Osteoblast (primary cell): ENCODE data around the gene ADTRP. TPM values are rescaled to one million over a fixed set of nuclear protein-coding genes. Genes with fewer than 3 reads are reported as not detected.

ENCODE experiments used
- DNase-seq: peaks from one replicate; pipeline ENCODE4 v3.0.0; 2011; ENCODE audit warnings: low spot score, mixed read lengths; ENCODE audit not compliant: insufficient read length; ENCODE audit errors: missing footprints
- H2AFZ ChIP-seq: 2 replicates; pipeline ENCODE4 v1.6.0; 2011; ENCODE audit warnings: mild to moderate bottlenecking, low read length
- H3K27ac ChIP-seq: 2 replicates; pipeline ENCODE4 v1.5.1; 2011; ENCODE audit warnings: mild to moderate bottlenecking, low read depth, low read length, moderate library complexity
- H3K27me3 ChIP-seq: 2 replicates; pipeline ENCODE4 v1.6.0; 2012; ENCODE audit warnings: mild to moderate bottlenecking, control low read depth, inconsistent platforms, low read length, moderate library complexity; ENCODE audit not compliant: insufficient read depth
- H3K36me3 ChIP-seq: 2 replicates; pipeline ENCODE4 v1.5.1; 2011; ENCODE audit warnings: mild to moderate bottlenecking, low read length, control low read depth, moderate library complexity; ENCODE audit not compliant: insufficient read depth
- H3K4me1 ChIP-seq: 2 replicates; pipeline ENCODE4 v1.5.1; 2011; ENCODE audit warnings: mild to moderate bottlenecking, low read length, control low read depth, moderate library complexity; ENCODE audit not compliant: insufficient read depth
- H3K4me2 ChIP-seq: 2 replicates; pipeline ENCODE4 v1.6.0; 2011; ENCODE audit warnings: mild to moderate bottlenecking, low read length; ENCODE audit not compliant: insufficient read depth
- H3K4me3 ChIP-seq: fragments of 200-600 bp; sonication (generic); 3 replicates; pipeline ENCODE4 v1.5.1; 2012; ENCODE audit warnings: mild to moderate bottlenecking, low read length, inconsistent platforms; ENCODE audit not compliant: insufficient read depth
- H3K79me2 ChIP-seq: 2 replicates; pipeline ENCODE4 v1.6.0; 2012; ENCODE audit warnings: mild to moderate bottlenecking, low read length, control low read depth, inconsistent platforms; ENCODE audit not compliant: insufficient read depth
- H3K9me3 ChIP-seq: 2 replicates; pipeline ENCODE4 v1.5.1; 2011; ENCODE audit warnings: low read depth, low read length, control low read depth
- H4K20me1 ChIP-seq: 2 replicates; pipeline ENCODE4 v1.6.0; 2012; ENCODE audit warnings: mild to moderate bottlenecking, low read length, control low read depth; ENCODE audit not compliant: insufficient read depth
- CTCF ChIP-seq: IDR thresholded peaks from 2 replicates; pipeline ENCODE4 v1.5.1; 2011; ENCODE audit warnings: mild to moderate bottlenecking, low read depth, low read length, moderate library complexity; ENCODE audit errors: extremely low read depth
- total RNA-seq: library from RNA; depleted of rRNA; stranded (reverse); fragments of >200 nt; gene quantifications from 2 replicates; pipeline ENCODE4 v1.2.3, GENCODE V29; 2012

ADTRP gene
- total RNA-seq, 1 donor = 0.72 TPM

DNA sequence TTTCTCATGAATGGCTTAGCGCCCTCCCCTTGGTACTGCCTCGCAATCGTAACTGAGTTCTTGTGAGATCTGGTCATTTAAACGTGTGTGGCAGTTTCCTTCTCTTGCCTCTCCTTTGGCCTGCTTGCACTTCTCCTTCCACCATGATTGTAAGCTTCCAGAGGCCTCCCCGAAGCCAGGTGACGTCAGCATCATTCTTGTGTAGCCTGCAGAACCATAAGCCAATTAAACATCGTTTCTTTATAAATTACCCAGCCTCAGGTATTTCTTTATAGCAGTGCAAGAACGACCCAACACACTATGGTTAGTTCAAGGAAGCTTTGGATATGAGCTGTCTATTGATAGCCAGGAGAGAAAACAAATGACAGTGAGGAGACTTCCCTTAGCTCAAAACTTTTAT, 29.5 kb upstream of the ADTRP start:
- no peak overlapping the region for H3K4me2 ChIP-seq
- no peaks in the 10 kb centered on the region for H3K79me2 ChIP-seq
- DNase-seq = no peak

DNA sequence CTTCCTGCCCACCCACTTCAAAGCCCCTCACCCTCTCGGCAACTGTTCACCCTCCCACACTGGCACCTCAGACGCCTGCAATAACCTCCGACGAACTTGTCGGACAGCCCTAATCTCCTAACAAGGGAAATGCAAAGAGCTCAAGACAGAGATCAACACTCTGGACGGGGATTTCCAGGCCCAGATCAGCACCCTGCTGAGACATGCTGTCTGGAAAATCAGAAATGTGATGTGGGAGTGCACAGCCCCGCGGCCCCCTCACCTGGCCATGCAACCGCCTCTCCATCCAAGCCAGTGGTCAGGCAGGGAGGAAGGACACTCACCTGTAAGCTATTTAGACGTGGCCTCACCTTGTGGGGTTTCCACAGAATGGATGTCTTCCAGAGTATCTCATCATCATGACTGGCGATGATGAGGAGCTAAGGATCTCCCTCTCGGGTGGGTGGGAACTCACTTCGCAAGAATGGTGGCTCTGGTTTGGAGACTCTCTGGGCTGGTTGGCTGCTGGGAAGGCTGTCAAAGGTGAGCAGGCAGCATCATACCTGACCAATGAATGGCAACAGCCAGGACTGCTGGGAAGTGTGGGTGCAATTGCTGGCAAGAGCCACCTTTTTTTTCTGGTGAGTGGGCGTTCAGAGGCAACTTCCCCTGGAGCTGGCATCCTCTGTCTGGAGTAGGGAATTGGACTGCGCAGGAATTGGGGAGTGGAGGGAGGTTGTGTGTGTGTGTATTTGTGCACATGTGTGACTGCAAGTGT, 28.1 kb upstream of the ADTRP start:
- no peak for TF ChIP-seq CTCF
- DNase-seq = peak; percentile 32
- Histone ChIP-seq H3K9me3 (no peaks in the 10 kb centered on the region), H3K4me1 (peaks cover 23% of the 10 kb centered on the region), H3K79me2 (no peaks in the 10 kb centered on the region), H4K20me1 (no peaks in the 10 kb centered on the region), H3K27me3 (no peaks in the 10 kb centered on the region), H3K4me2 (no peak overlapping the region), H3K4me3 (no peak overlapping the region), H3K36me3 (no peaks in the 10 kb centered on the region), H2AFZ (no peak overlapping the region), H3K27ac (no peak overlapping the region)

More for the DNA sequence above, 29.5 kb upstream of the ADTRP start:
- Histone ChIP-seq H3K4me1 (peaks cover 23% of the 10 kb centered on the region), H2AFZ (no peak overlapping the region), H3K27me3 (no peaks in the 10 kb centered on the region), H3K27ac (no peak overlapping the region), H3K36me3 (no peaks in the 10 kb centered on the region), H3K9me3 (no peaks in the 10 kb centered on the region), H4K20me1 (no peaks in the 10 kb centered on the region), H3K4me3 (no peak overlapping the region)
- TF ChIP-seq CTCF = no peak

DNA sequence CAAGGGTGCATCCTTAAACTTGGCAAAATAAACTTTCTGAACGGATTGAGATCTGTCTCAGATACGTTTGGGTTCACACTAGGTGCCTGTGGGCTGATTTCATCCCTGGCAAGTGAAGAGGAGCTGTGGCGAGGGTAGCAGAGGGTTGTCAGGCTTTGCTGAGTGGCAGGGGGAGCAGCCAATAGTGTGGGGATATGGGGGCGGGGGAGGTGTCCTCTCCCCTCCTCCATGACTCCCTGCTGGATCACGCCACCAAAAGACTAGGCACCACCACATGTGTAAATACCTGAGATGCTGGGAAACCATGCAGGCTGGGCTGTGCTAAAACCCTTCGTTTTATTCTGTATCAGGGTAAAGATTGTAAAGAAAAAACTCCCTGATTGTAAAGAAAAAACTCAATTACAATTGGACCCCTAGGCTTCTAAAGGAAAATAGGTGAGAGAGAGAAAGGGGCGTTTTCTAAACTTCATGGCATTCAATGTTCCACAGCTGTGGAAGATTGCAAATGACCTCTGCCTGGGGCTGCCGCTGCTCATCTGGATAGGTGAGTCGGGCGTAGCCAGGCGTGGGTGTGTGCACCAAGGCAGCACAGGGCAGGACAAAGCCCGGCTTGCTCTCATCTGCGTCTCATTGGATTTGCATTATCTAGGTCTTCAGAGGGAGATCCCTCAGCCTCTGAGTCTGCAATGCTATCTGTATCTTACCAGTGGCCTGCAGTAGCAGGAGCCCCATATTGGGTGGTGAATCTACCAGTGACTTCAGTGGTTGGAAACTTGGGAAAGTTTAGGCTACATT, 26.9 kb upstream of the ADTRP start:
- H3K4me2 ChIP-seq = no peak overlapping the region
- no peaks in the 10 kb centered on the region for H3K27me3 ChIP-seq
- no peaks in the 10 kb centered on the region for H4K20me1 ChIP-seq
- no peaks in the 10 kb centered on the region for H3K79me2 ChIP-seq
- no peak overlapping the region for H3K4me3 ChIP-seq
- TF ChIP-seq CTCF = no peak
- H3K9me3 ChIP-seq = no peaks in the 10 kb centered on the region
- H3K36me3 ChIP-seq = no peaks in the 10 kb centered on the region
- DNase-seq = peak; percentile 14
- H3K4me1 ChIP-seq = peaks cover 15% of the 10 kb centered on the region
- no peak overlapping the region for H3K27ac ChIP-seq
- no peak overlapping the region for H2AFZ ChIP-seq

DNA sequence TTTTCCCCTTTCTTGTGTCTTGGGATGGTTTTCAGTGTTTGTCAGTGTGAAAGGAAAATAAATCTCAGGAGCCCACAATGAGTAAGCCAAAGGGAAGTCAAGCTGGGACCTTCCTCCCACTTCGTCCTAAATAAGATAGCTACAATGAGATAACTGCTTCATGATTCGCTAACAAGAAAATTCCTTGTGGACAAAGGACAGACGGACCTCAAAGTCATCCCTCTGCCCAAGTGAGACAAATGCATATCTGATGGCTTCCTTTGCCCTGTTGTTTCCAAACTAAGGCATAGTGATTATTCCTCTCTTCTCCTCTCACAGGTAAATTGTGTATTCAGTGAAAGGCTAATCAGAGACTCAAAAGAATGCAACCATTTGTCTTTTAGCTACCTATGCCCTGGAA, 26.1 kb upstream of the ADTRP start:
- Histone ChIP-seq H3K4me1 (peaks cover 7% of the 10 kb centered on the region), H3K4me3 (no peak overlapping the region), H3K79me2 (no peaks in the 10 kb centered on the region), H3K4me2 (no peak overlapping the region), H3K9me3 (no peaks in the 10 kb centered on the region), H3K27me3 (no peaks in the 10 kb centered on the region), H3K36me3 (no peaks in the 10 kb centered on the region), H3K27ac (no peak overlapping the region), H2AFZ (peak overlapping the region; percentile 1), H4K20me1 (no peaks in the 10 kb centered on the region)
- no peak for TF ChIP-seq CTCF
- peak; percentile 17 for DNase-seq
